HepG2 (cell line): ENCODE data around the gene FOXRED2. TPM values are rescaled to one million over a fixed set of nuclear protein-coding genes. Genes with fewer than 3 reads are reported as not detected.

ENCODE experiments used
- CHD4 ChIP-seq: fragments of 200-600 bp; sonication (generic); IDR thresholded peaks from 2 replicates; pipeline ENCODE4 v1.7.0; 2017; ENCODE audit warnings: mild to moderate bottlenecking, low read length, borderline replicate concordance
- FOXP4 ChIP-seq: sonication (generic); formaldehyde crosslinking; IDR thresholded peaks from 2 replicates; pipeline ENCODE4 v1.4.0; 2020; ENCODE audit warnings: missing genetic modification reagents
- HMG20A ChIP-seq: IDR thresholded peaks from 2 replicates; pipeline ENCODE4 v1.6.1; 2016; ENCODE audit warnings: borderline replicate concordance
- HNRNPUL1 ChIP-seq: fragments of 200-400 bp; formaldehyde crosslinking; IDR thresholded peaks from 2 replicates; pipeline ENCODE4 v1.6.1; 2017; ENCODE audit warnings: low read depth, mild to moderate bottlenecking, low read length, moderate library complexity
- RARA ChIP-seq: IDR thresholded peaks from 2 replicates; pipeline ENCODE4 v1.6.1; 2016; ENCODE audit warnings: missing genetic modification reagents, missing compliant biosample characterization
- RERE ChIP-seq: IDR thresholded peaks from 2 replicates; pipeline ENCODE4 v1.6.1; 2016; ENCODE audit warnings: low read depth, missing genetic modification reagents, missing compliant biosample characterization
- TOE1 ChIP-seq: sonication (generic); formaldehyde crosslinking; IDR thresholded peaks from 2 replicates; pipeline ENCODE4 v1.4.0; 2020; ENCODE audit warnings: mild to moderate bottlenecking, missing genetic modification reagents
- ZFX ChIP-seq: sonication (generic); formaldehyde crosslinking; IDR thresholded peaks from 2 replicates; pipeline ENCODE4 v1.4.0; 2020; ENCODE audit warnings: mild to moderate bottlenecking, low read depth, missing genetic modification reagents, moderate library complexity
- ZKSCAN8 ChIP-seq: IDR thresholded peaks from 2 replicates; pipeline ENCODE4 v1.6.1; 2016; ENCODE audit warnings: borderline replicate concordance, missing genetic modification reagents, missing compliant biosample characterization
- ZNF503 ChIP-seq: sonication (generic); formaldehyde crosslinking; IDR thresholded peaks from 2 replicates; pipeline ENCODE4 v1.4.0; 2020; ENCODE audit warnings: missing genetic modification reagents
- ZNF615 ChIP-seq: sonication (generic); formaldehyde crosslinking; IDR thresholded peaks from 2 replicates; pipeline ENCODE4 v1.5.0; 2020; ENCODE audit warnings: mild to moderate bottlenecking, missing genetic modification reagents, borderline replicate concordance
- ZNF790 ChIP-seq: sonication (generic); formaldehyde crosslinking; IDR thresholded peaks from 2 replicates; pipeline ENCODE4 v1.8.0; 2022; ENCODE audit warnings: missing genetic modification reagents, mild to moderate bottlenecking, borderline replicate concordance
- ZNF816 ChIP-seq: sonication (generic); formaldehyde crosslinking; IDR thresholded peaks from 2 replicates; pipeline ENCODE4 v1.8.0; 2022; ENCODE audit warnings: missing genetic modification reagents, mild to moderate bottlenecking, borderline replicate concordance
- ZSCAN29 ChIP-seq: sonication (generic); formaldehyde crosslinking; conservative IDR thresholded peaks from 2 replicates; pipeline ENCODE4 v1.4.0; 2020; ENCODE audit warnings: mild to moderate bottlenecking, missing genetic modification reagents
- ZXDC ChIP-seq: sonication (generic); formaldehyde crosslinking; IDR thresholded peaks from 2 replicates; pipeline ENCODE4 v1.5.0; 2020; ENCODE audit warnings: mild to moderate bottlenecking, missing genetic modification reagents
- polyA plus RNA-seq, 8 experiments: library from polyadenylated mRNA; depleted of rRNA in 3 of 8; stranded (reverse) in 7 of 8; unstranded in 1 of 8; fragments of >200 nt; fragmentation: Illumina TruSeq in 4 of 8; extraction: Trizol in 4 of 8; gene quantifications; 2 replicates each; pipeline versions ENCODE4 v1.2.1 to v1.2.3, GENCODE V29; 2011 to 2016; ENCODE audit warnings: low read depth in 4 of 8, missing spikeins in 1 of 8, mixed read lengths in 1 of 8; ENCODE audit not compliant: insufficient read depth in 1 of 8
- total RNA-seq, 5 experiments: library from RNA; depleted of rRNA; stranded (reverse); fragments of >200 nt; fragmentation: Illumina TruSeq; extraction: Trizol; gene quantifications; 2 replicates each; pipeline ENCODE4 v1.2.3, GENCODE V29; 2016; ENCODE audit warnings: low read depth in 1 of 5

Gene FOXRED2
- total and polyA plus RNA-seq, 2 of the 13 experiments (the other 11 are each of a cell fraction or from before 2014, with no cell fraction given): 9.3 to 28.1 TPM

GRCh38 chr22:36481393-36482168, 25.3 kb downstream of the FOXRED2 start, which contains the start of gene TXN2 (continued):
- 0 out of 2 replicates have a peak, but pooled peaks have one; percentile 44 for TF ChIP-seq FOXP4 (CRISPR knock-in tag)
- no peak for TF ChIP-seq ZSCAN29 (CRISPR knock-in tag)
- TF ChIP-seq HMG20A (CRISPR knock-in tag): no peak
- no peak for TF ChIP-seq ZNF615 (CRISPR knock-in tag)
- TF ChIP-seq ZFX (CRISPR knock-in tag): no peak; the same call in 1 of the 2 replicates
- TF ChIP-seq CHD4: no peak
- TF ChIP-seq ZKSCAN8 (CRISPR knock-in tag): no peak
- no peak for TF ChIP-seq ZNF816 (CRISPR knock-in tag)
- TF ChIP-seq ZNF790 (CRISPR knock-in tag): no peak
- TF ChIP-seq ZNF503 (CRISPR knock-in tag): no peak; the same call in 1 of the 2 replicates
- no peak for TF ChIP-seq RERE
- no peak for TF ChIP-seq TOE1 (CRISPR knock-in tag)
- TF ChIP-seq HNRNPUL1: no peak
- no peak for TF ChIP-seq RARA
- TF ChIP-seq ZXDC (CRISPR knock-in tag): peak; percentile 81; the same call in 1 of the 2 replicates
